SK-N-SH (cell line): Measurements from ENCODE around the gene MAP2K7. TPM values are rescaled to one million over a fixed set of nuclear protein-coding genes. Genes with fewer than 3 reads are reported as not detected.

Experiments used
- CTCF ChIA-PET: fragments of 300-600, 350-600 bp; formaldehyde crosslinking; extraction: SDS; loops from one replicate; lab custom pipeline; 2021; lab: Yijun Ruan, JAX
- POLR2A ChIA-PET: fragments of 350-600 bp; sonication (Branson Sonifier 250); formaldehyde crosslinking; extraction: SDS; loops from one replicate; lab custom pipeline; 2020; ENCODE audit warnings: antibody characterized with exemption, inconsistent platforms; lab: Yijun Ruan, JAX
- DNase-seq: peaks from one replicate; pipeline ENCODE4 v3.0.0; 2012
- H2AFZ ChIP-seq: fragments of 200-600 bp; sonication (generic); 2 replicates; pipeline ENCODE4 v1.8.1; 2016; ENCODE audit warnings: antibody characterized with exemption, mild to moderate bottlenecking, low read depth
- H3F3A ChIP-seq: fragments of 200-600 bp; sonication (generic); replicated peaks from 2 replicates; pipeline ENCODE3; 2016; ENCODE audit warnings: antibody characterized with exemption, mild to moderate bottlenecking; ENCODE audit not compliant: insufficient read depth
- H3K27ac ChIP-seq, 2 experiments: fragments of 200-500 bp in 1 of 2; fragments of 200-600 bp in 1 of 2; sonication (Bioruptor generic) in 1 of 2; sonication (generic), shearing (Covaris generic) in 1 of 2; 2 replicates each; pipeline versions ENCODE4 v1.5.1 to v1.6.1; 2014 to 2016; ENCODE audit warnings: low read depth in 2 of 2, inconsistent platforms in 1 of 2, low read length in 1 of 2, mild to moderate bottlenecking in 1 of 2, mixed read lengths in 1 of 2
- H3K27me3 ChIP-seq: fragments of 200-600 bp; sonication (generic), shearing (Covaris generic); 2 replicates; pipeline ENCODE4 v1.6.1; 2016; ENCODE audit warnings: mixed run types; ENCODE audit not compliant: insufficient read depth
- H3K36me3 ChIP-seq, 2 experiments: fragments of 200-500 bp in 1 of 2; fragments of 200-600 bp in 1 of 2; sonication (Bioruptor generic) in 1 of 2; sonication (generic) in 1 of 2; replicated peaks in 1 of 2; 2 replicates each; pipeline versions ENCODE3 to v1.5.1; 2014 to 2016; ENCODE audit warnings: low read length in 1 of 2, mild to moderate bottlenecking in 1 of 2; ENCODE audit not compliant: insufficient read depth in 2 of 2, control insufficient read depth in 1 of 2
- H3K4me1 ChIP-seq, 2 experiments: fragments of 200-500 bp in 1 of 2; fragments of 200-600 bp in 1 of 2; sonication (Bioruptor generic) in 1 of 2; sonication (generic), shearing (Covaris generic) in 1 of 2; 2 replicates each; pipeline versions ENCODE4 v1.5.1 to v1.6.1; 2014 to 2016; ENCODE audit warnings: low read depth in 1 of 2, low read length in 1 of 2, mixed run types in 1 of 2; ENCODE audit not compliant: insufficient read depth in 2 of 2, control insufficient read depth in 1 of 2
- H3K4me2 ChIP-seq: fragments of 200-600 bp; sonication (generic), shearing (Covaris generic); 2 replicates; pipeline ENCODE4 v1.6.1; 2017; ENCODE audit warnings: mixed run types
- H3K4me3 ChIP-seq, 2 experiments: fragments of 200-500 bp in 1 of 2; fragments of 200-600 bp in 1 of 2; sonication (Bioruptor generic) in 1 of 2; sonication (generic), shearing (Covaris generic) in 1 of 2; 2 replicates each; pipeline versions ENCODE4 v1.5.1 to v1.8.1; 2014 to 2016; ENCODE audit warnings: low read depth in 2 of 2, inconsistent platforms in 1 of 2, low read length in 1 of 2, mild to moderate bottlenecking in 1 of 2, mixed read lengths in 1 of 2, moderate library complexity in 1 of 2
- H3K79me2 ChIP-seq: fragments of 200-600 bp; sonication (generic); 2 replicates; pipeline ENCODE4 v1.8.1; 2017; ENCODE audit warnings: mild to moderate bottlenecking; ENCODE audit not compliant: insufficient read depth
- H3K9ac ChIP-seq: fragments of 200-600 bp; sonication (generic); 2 replicates; pipeline ENCODE4 v1.6.1; 2017; ENCODE audit warnings: mixed run types
- H3K9me2 ChIP-seq: fragments of 200-600 bp; sonication (generic); 2 replicates; pipeline ENCODE4 v1.6.1; 2017; ENCODE audit warnings: mixed run types
- H3K9me3 ChIP-seq: fragments of 200-600 bp; sonication (generic); 2 replicates; pipeline ENCODE4 v1.6.1; 2017; ENCODE audit warnings: mixed run types, mild to moderate bottlenecking, moderate library complexity
- H4K20me1 ChIP-seq: fragments of 200-600 bp; sonication (generic); 2 replicates; pipeline ENCODE4 v1.6.1; 2017; ENCODE audit warnings: mild to moderate bottlenecking, mixed run types; ENCODE audit not compliant: insufficient read depth
- EZH2phosphoT487 ChIP-seq: fragments of 200-600 bp; sonication (generic); IDR thresholded peaks from 2 replicates; pipeline ENCODE4 v1.6.1; 2017; ENCODE audit warnings: low read depth, mixed run types, mild to moderate bottlenecking, antibody characterized with exemption, moderate library complexity, borderline replicate concordance
- FOSL2 ChIP-seq: IDR thresholded peaks from 2 replicates; pipeline ENCODE4 v1.4.0; 2012; ENCODE audit warnings: low read depth, mild to moderate bottlenecking, moderate library complexity, borderline replicate concordance
- FOXJ3 ChIP-seq: sonication (generic); formaldehyde crosslinking; IDR thresholded peaks from 2 replicates; pipeline ENCODE4 v1.5.1; 2020; ENCODE audit warnings: mild to moderate bottlenecking, missing genetic modification reagents
- GABPA ChIP-seq: IDR thresholded peaks from 2 replicates; pipeline ENCODE4 v1.4.0; 2012; ENCODE audit warnings: low read depth, mild to moderate bottlenecking
- IRF3 ChIP-seq: fragments of 150-350 bp; IDR thresholded peaks from 2 replicates; pipeline ENCODE4 v1.6.1; 2016; ENCODE audit warnings: mild to moderate bottlenecking, low read depth, low read length
- MAX ChIP-seq: IDR thresholded peaks from 2 replicates; pipeline ENCODE4 v1.4.0; 2012; ENCODE audit warnings: low read depth
- MXI1 ChIP-seq: IDR thresholded peaks from 2 replicates; pipeline ENCODE4 v1.6.1; 2012; ENCODE audit warnings: mild to moderate bottlenecking, low read depth, low read length, improper control_type of control experiment
- NFIC ChIP-seq: IDR thresholded peaks from 2 replicates; pipeline ENCODE4 v1.4.0; 2012; ENCODE audit warnings: borderline replicate concordance
- RCOR1 ChIP-seq: fragments of 150-350 bp; IDR thresholded peaks from 2 replicates; pipeline ENCODE4 v1.6.1; 2017; ENCODE audit warnings: antibody characterized with exemption, low read length
- RFX5 ChIP-seq: IDR thresholded peaks from 2 replicates; pipeline ENCODE4 v1.6.1; 2012; ENCODE audit warnings: mild to moderate bottlenecking, improper control_type of control experiment, low read length
- SIN3A ChIP-seq: IDR thresholded peaks from 2 replicates; pipeline ENCODE4 v1.6.1; 2012; ENCODE audit warnings: low read depth, mild to moderate bottlenecking, low read length, moderate library complexity, borderline replicate concordance
- TCF12 ChIP-seq: IDR thresholded peaks from 2 replicates; pipeline ENCODE4 v1.4.0; 2012
- TEAD4 ChIP-seq: IDR thresholded peaks from 2 replicates; pipeline ENCODE4 v1.4.0; 2012; ENCODE audit warnings: mild to moderate bottlenecking, borderline replicate concordance; ENCODE audit not compliant: insufficient read depth
- USF2 ChIP-seq: fragments of 150-350 bp; IDR thresholded peaks from 2 replicates; pipeline ENCODE4 v1.6.1; 2017; ENCODE audit warnings: antibody characterized with exemption, low read length, low read depth, borderline replicate concordance
- YY1 ChIP-seq: IDR thresholded peaks from 2 replicates; pipeline ENCODE4 v1.4.0; 2012; ENCODE audit warnings: low read depth, mild to moderate bottlenecking
- WGBS: methylation state at CpG from one replicate; pipeline ENCODE4 v1.1.6; 2017; ENCODE audit warnings: low lambda C conversion rate; 5-methylcytosine and 5-hydroxymethylcytosine counted together
- polyA plus RNA-seq, 3 experiments: library from polyadenylated mRNA; depleted of rRNA; stranded (reverse); fragments of >200 nt; gene quantifications; 2 replicates each; pipeline ENCODE4 v1.2.3, GENCODE V29; 2012

Gene MAP2K7
- polyA plus RNA-seq, 1 of the 3 experiments (the other 2 are of a cell fraction) = 13.0 TPM

- Histone ChIP-seq H3K27ac (no peak overlapping the region), H3K9ac (no peak overlapping the region), H4K20me1 (no peaks in the 10 kb centered on the region), H3K4me2 (no peak overlapping the region), H2AFZ (no peak overlapping the region), H3K4me1 (peaks cover 0 to 13% of the 10 kb centered on the region in 2 experiments; a peak in 1 of 4 replicates), H3K9me2 (no peaks in the 10 kb centered on the region), H3K27me3 (no peaks in the 10 kb centered on the region), H3K36me3 (no peaks in the 10 kb centered on the region), H3K4me3 (no peak overlapping the region; a peak in 1 of 4 replicates), H3K79me2 (no peaks in the 10 kb centered on the region), H3K9me3 (no peaks in the 10 kb centered on the region), H3F3A (no peaks in the 10 kb centered on the region)
- no peak for TF ChIP-seq FOSL2
- no peak for TF ChIP-seq SIN3A
- TF ChIP-seq IRF3 = no peak
- no peak for TF ChIP-seq TEAD4
- no peak for TF ChIP-seq EZH2phosphoT487
- TF ChIP-seq RCOR1 = no peak
- no peak for TF ChIP-seq NFIC
- no peak for TF ChIP-seq USF2
- no peak for TF ChIP-seq MAX
- TF ChIP-seq YY1 = no peak
- no peak for TF ChIP-seq RFX5
- TF ChIP-seq GABPA = no peak
- no peak for TF ChIP-seq FOXJ3 (CRISPR knock-in tag)
- TF ChIP-seq TCF12 = no peak
- no peak for TF ChIP-seq MXI1
- no peak for DNase-seq
- ChIA-PET POLR2A (interaction anchor here (1.6 kb wide), 1 partner anchor 40 kb away, joined by 4 read pairs; the partner anchor contains the start of gene MAP2K7), CTCF (interaction anchor here (1.0 to 3.1 kb wide), 3 partner anchors 11 to 139 kb away, joined by 3 to 41 read pairs (median 4); no protein-coding TSS in a partner anchor)
- WGBS = 94% methylated on average over 65 of the region's 83 CpGs
Observed at GRCh38 chr19:7863157-7863970, 40.3 kb upstream of the MAP2K7 start.
